Transverse colon (tissue), 4 donors: ENCODE measurements around the gene TAF5.

Source experiments
- EP300 ChIP-seq: sonication (generic); formaldehyde crosslinking; IDR thresholded peaks from one replicate; pipeline ENCODE4 v1.6.1; 2017; ENCODE audit warnings: antibody characterized with exemption, low read depth
- POLR2A ChIP-seq: fragments of 450-650 bp; IDR thresholded peaks from one replicate; pipeline ENCODE4 v1.6.1; 2016; ENCODE audit warnings: antibody characterized with exemption, mild to moderate bottlenecking, moderate library complexity
- POLR2AphosphoS5 ChIP-seq, 3 donors: sonication (generic); formaldehyde crosslinking; IDR thresholded peaks; one replicate each; pipeline ENCODE4 v1.6.1; 2016; ENCODE audit warnings: antibody characterized with exemption in 3 of 3
- TF ChIP-seq, protein P1 (sequence below), 5 experiments: fragments of 200-600 bp in 3 of 5; fragments of 450-650 bp in 2 of 5; sonication (generic) in 3 of 5; IDR thresholded peaks; 1 replicate in 2 of 5; 2 replicates in 3 of 5; pipeline ENCODE4 v1.5.1; 2016 to 2017; ENCODE audit warnings: antibody characterized with exemption in 5 of 5, inconsistent platforms in 3 of 5, mild to moderate bottlenecking in 2 of 5, moderate library complexity in 1 of 5

DNA sequence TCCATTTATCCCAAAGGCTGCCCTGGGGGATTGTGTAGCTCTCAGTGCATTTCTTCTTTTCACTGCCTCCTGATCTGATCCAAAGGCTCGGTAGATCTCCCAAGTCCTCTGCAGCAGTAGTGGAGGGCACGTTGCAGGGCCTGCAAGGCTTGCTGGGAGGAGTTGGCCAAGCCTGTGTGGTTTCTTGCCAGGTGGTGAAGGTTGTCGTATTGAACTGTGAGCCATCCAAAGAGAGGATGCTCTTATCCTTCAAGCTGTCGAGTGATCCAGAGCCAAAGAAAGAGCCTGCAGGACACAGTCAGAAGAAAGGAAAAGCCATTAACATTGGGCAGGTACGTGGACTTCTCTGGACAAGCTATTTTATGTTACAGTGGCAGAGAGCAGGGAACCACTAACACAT lies 49.8 kb downstream of the TAF5 start:
- TF ChIP-seq, protein P1, sequence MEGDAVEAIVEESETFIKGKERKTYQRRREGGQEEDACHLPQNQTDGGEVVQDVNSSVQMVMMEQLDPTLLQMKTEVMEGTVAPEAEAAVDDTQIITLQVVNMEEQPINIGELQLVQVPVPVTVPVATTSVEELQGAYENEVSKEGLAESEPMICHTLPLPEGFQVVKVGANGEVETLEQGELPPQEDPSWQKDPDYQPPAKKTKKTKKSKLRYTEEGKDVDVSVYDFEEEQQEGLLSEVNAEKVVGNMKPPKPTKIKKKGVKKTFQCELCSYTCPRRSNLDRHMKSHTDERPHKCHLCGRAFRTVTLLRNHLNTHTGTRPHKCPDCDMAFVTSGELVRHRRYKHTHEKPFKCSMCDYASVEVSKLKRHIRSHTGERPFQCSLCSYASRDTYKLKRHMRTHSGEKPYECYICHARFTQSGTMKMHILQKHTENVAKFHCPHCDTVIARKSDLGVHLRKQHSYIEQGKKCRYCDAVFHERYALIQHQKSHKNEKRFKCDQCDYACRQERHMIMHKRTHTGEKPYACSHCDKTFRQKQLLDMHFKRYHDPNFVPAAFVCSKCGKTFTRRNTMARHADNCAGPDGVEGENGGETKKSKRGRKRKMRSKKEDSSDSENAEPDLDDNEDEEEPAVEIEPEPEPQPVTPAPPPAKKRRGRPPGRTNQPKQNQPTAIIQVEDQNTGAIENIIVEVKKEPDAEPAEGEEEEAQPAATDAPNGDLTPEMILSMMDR (IDR thresholded peaks at IDR 0.05) = no peak
- TF ChIP-seq POLR2AphosphoS5 (IDR thresholded peaks at IDR 0.05) (no peak), POLR2A (no peak), EP300 (no peak)
